GM12874 (cell line): Measurements from ENCODE around the gene DCC.

ENCODE experiments used
- CTCF ChIP-seq: IDR thresholded peaks from 2 replicates; pipeline ENCODE4 v1.5.1; 2011; ENCODE audit warnings: low read depth, mild to moderate bottlenecking, control low read depth, low read length, moderate library complexity; ENCODE audit not compliant: insufficient read depth

Gene DCC

GRCh38 chr18:52377094-52377493, 37.1 kb downstream of the DCC start:
- TF ChIP-seq CTCF: no peak

GRCh38 chr18:52386306-52386705, 46.3 kb downstream of the DCC start:
- TF ChIP-seq CTCF: no peak

GRCh38 chr18:52387175-52387574, 47.2 kb downstream of the DCC start:
- TF ChIP-seq CTCF: no peak

- no peak for TF ChIP-seq CTCF
Observed at GRCh38 chr18:52391810-52392559, 52.0 kb downstream of the DCC start.

GRCh38 chr18:52394602-52395001, 54.6 kb downstream of the DCC start:
- TF ChIP-seq CTCF: no peak

GRCh38 chr18:52395146-52395852, 55.3 kb downstream of the DCC start:
- TF ChIP-seq CTCF: no peak

- TF ChIP-seq CTCF: no peak
Observed at GRCh38 chr18:52401236-52401635, 61.2 kb downstream of the DCC start.
